GM12892 (cell line): ENCODE results near the gene CRTC2.

Experiments used
- POLR2A ChIP-seq: IDR thresholded peaks from 2 replicates; pipeline ENCODE4 v1.6.1; 2011; ENCODE audit warnings: low read depth, low read length, control low read depth
- POLR2AphosphoS5 ChIP-seq: IDR thresholded peaks from 2 replicates; pipeline ENCODE4 v1.6.1; 2011; ENCODE audit warnings: low read depth, low read length, control low read depth

DNA sequence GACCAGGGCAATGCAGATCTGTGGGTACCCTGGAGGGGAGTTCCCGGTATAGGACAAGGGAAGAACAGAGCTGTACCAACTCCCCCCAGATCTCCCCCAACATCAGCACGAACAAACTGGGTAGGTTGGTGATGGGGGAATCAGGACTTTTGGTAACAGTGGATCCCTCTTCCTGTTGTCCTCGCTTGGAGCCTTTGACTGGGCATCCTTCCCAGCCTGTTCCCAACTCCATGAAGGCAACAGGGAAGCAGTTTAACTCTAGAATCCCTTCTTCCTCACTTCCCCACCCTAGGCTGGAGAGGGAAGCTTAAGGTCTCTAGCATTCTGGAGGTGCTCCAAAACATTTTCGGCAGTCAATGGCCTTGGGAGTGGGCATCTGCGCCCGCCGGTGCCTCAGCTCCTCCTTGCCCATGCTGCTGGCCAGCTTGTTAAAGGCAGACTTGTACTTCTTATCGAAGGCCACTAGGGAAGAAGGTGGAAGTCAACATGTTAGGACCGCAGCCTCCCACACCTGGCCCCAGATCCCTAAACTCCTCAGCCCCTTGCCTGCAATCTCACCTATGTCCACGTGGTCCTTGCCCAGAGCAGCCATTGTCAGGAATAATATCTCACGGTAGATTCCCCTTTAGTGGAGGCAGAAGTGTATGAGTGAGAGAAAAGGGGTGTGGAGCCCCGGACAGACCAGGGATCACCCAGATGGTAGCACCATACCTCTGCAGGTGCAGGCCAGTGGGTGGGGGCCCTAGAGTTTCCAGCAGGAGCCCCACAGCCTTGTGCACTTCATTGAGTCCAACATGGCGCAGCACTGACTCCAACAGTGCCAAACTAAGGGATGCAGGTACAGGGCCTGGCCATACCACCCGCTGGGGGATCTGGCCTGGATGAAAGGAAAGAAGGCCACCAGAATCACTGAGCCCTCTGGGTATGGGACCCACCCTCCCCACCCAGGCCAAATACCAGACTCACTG is 28.1 kb downstream of the CRTC2 start:
- TF ChIP-seq POLR2A (no peak), POLR2AphosphoS5 (no peak)
